Measurements from ENCODE around the gene SH3PXD2A. TPM values are rescaled to one million over a fixed set of nuclear protein-coding genes. Genes with fewer than 3 reads are reported as not detected.
"Not testable (repeated sequence)": the region's sequence is repeated elsewhere in the genome, so short reads cannot be mapped to it uniquely, and the experiment has no call there.

SH3PXD2A gene
- total RNA-seq, 2 donors from 2014 or later = 62.6 to 93.6 TPM

GRCh38 chr10:103747193-103747865 is 108.0 kb downstream of the SH3PXD2A start:
- intact Hi-C loops (cut with DNase I) = no loop called here
- DNase-seq (ENCODE audit: low spot score) = no peak

GRCh38 chr10:103746598-103746997 is 108.8 kb downstream of the SH3PXD2A start:
- intact Hi-C loops (cut with DNase I) = no loop called here
- DNase-seq (ENCODE audit: low spot score) = no peak

- DNase-seq (ENCODE audit: low spot score) = no peak
- intact Hi-C loops (cut with DNase I) = no loop called here
Measured at GRCh38 chr10:103745341-103746247, 109.8 kb downstream of the SH3PXD2A start.

- intact Hi-C loops (cut with DNase I) = loop anchor here in 1 of 2 donors (5.0 kb wide), 1 partner anchor 294 kb away; no protein-coding TSS in a partner anchor
- DNase-seq (ENCODE audit: low spot score) = no peak
Measured at GRCh38 chr10:103742824-103743223, 112.6 kb downstream of the SH3PXD2A start.

- intact Hi-C loops (cut with DNase I) = loop anchor here in 1 of 2 donors (5.0 kb wide), 1 partner anchor 297 kb away; no protein-coding TSS in a partner anchor
- no peak for DNase-seq (ENCODE audit: low spot score)
Measured at GRCh38 chr10:103740611-103741010, 114.8 kb downstream of the SH3PXD2A start.

GRCh38 chr10:103739039-103739764 is 116.2 kb downstream of the SH3PXD2A start:
- intact Hi-C loops (cut with DNase I) = no loop called here
- no peak for DNase-seq (ENCODE audit: low spot score)

GRCh38 chr10:103737735-103738367 is 117.5 kb downstream of the SH3PXD2A start:
- intact Hi-C loops (cut with DNase I) = no loop called here
- no peak for DNase-seq (ENCODE audit: low spot score)

GRCh38 chr10:103736763-103737162 is 118.6 kb downstream of the SH3PXD2A start:
- DNase-seq (ENCODE audit: low spot score) = no peak
- intact Hi-C loops (cut with DNase I) = no loop called here

GRCh38 chr10:103736044-103736443 is 119.3 kb downstream of the SH3PXD2A start:
- DNase-seq (ENCODE audit: low spot score) = no peak

GRCh38 chr10:103734731-103735130 is 120.6 kb downstream of the SH3PXD2A start:
- DNase-seq (ENCODE audit: low spot score) = no peak
- intact Hi-C loops (cut with DNase I) = no loop called here

More at GRCh38 chr10:103736044-103736443, 119.3 kb downstream of the SH3PXD2A start:
- intact Hi-C loops (cut with DNase I) = no loop called here

GRCh38 chr10:103733045-103733419 is 122.3 kb downstream of the SH3PXD2A start:
- intact Hi-C loops (cut with DNase I) = no loop called here
- DNase-seq (ENCODE audit: low spot score) = no peak

GRCh38 chr10:103732339-103733044 is 122.9 kb downstream of the SH3PXD2A start:
- no peak for DNase-seq (ENCODE audit: low spot score)
- intact Hi-C loops (cut with DNase I) = no loop called here

GRCh38 chr10:103731609-103732270 is 123.6 kb downstream of the SH3PXD2A start:
- intact Hi-C loops (cut with DNase I) = no loop called here
- no peak for DNase-seq (ENCODE audit: low spot score)

GRCh38 chr10:103731026-103731425 is 124.3 kb downstream of the SH3PXD2A start:
- DNase-seq (ENCODE audit: low spot score); intact Hi-C loops (cut with DNase I): not testable (repeated sequence)

- no peak for DNase-seq (ENCODE audit: low spot score)
- intact Hi-C loops (cut with DNase I) = no loop called here
Measured at GRCh38 chr10:103729851-103730250, 125.5 kb downstream of the SH3PXD2A start.

- intact Hi-C loops (cut with DNase I) = no loop called here
Measured at GRCh38 chr10:103727991-103728689, 127.2 kb downstream of the SH3PXD2A start.

GRCh38 chr10:103727546-103727963 is 127.8 kb downstream of the SH3PXD2A start:
- DNase-seq (ENCODE audit: low spot score) = no peak
- intact Hi-C loops (cut with DNase I) = no loop called here

More at GRCh38 chr10:103727991-103728689, 127.2 kb downstream of the SH3PXD2A start:
- DNase-seq (ENCODE audit: low spot score) = no peak
